Glomerular visceral epithelial cell (primary cell): Measurements from ENCODE around the gene SLC25A23.
A peak's percentile ranks its signal among the peaks of the same experiment; 100 is the strongest.

Experiments
- DNase-seq: peaks from one replicate; pipeline ENCODE4 v3.0.0-alpha.2; 2016; ENCODE audit errors: extremely low spot score

The SLC25A23 gene

GRCh38 chr19:6424939-6425731 lies 34.5 kb downstream of the SLC25A23 start:
- peak; percentile 100 for DNase-seq

- peak; percentile 22 for DNase-seq
These were observed 35.2 kb downstream of the SLC25A23 start, which contains the start of gene KHSRP for GRCh38 chr19:6424195-6424938. Gene KHSRP (minus strand): TSS chr19:6424811. CDS start chr19:6424701, 110 bp downstream.

GRCh38 chr19:6423499-6424194 lies 35.9 kb downstream of the SLC25A23 start:
- peak; percentile 56 for DNase-seq

GRCh38 chr19:6421075-6422014 lies 38.2 kb downstream of the SLC25A23 start:
- no peak for DNase-seq

GRCh38 chr19:6418562-6418932 lies 41.0 kb downstream of the SLC25A23 start:
- no peak for DNase-seq

- peak; percentile 21 for DNase-seq
These were observed 41.7 kb downstream of the SLC25A23 start for GRCh38 chr19:6417713-6418561.

GRCh38 chr19:6416658-6417405 lies 42.8 kb downstream of the SLC25A23 start:
- no peak for DNase-seq

GRCh38 chr19:6415591-6416190 lies 43.9 kb downstream of the SLC25A23 start:
- no peak for DNase-seq

GRCh38 chr19:6414793-6415590 lies 44.6 kb downstream of the SLC25A23 start:
- no peak for DNase-seq

GRCh38 chr19:6413721-6414643 lies 45.6 kb downstream of the SLC25A23 start:
- DNase-seq = no peak

GRCh38 chr19:6413291-6413690 lies 46.3 kb downstream of the SLC25A23 start:
- no peak for DNase-seq

- peak; percentile 35 for DNase-seq
These were observed 47.0 kb downstream of the SLC25A23 start for GRCh38 chr19:6412447-6413091.

GRCh38 chr19:6412061-6412446 lies 47.5 kb downstream of the SLC25A23 start:
- DNase-seq = no peak

- DNase-seq = no peak
These were observed 50.2 kb downstream of the SLC25A23 start for GRCh38 chr19:6409346-6409745.

- no peak for DNase-seq
These were observed 53.2 kb downstream of the SLC25A23 start for GRCh38 chr19:6406401-6406800.

- DNase-seq = no peak
These were observed 56.6 kb downstream of the SLC25A23 start for GRCh38 chr19:6402837-6403608.
